CD8-positive, alpha-beta memory T cell (primary cell): ENCODE measurements around the gene MAPK4. TPM values are rescaled to one million over a fixed set of nuclear protein-coding genes. Genes with fewer than 3 reads are reported as not detected.

Source experiments
- CTCF ChIA-PET: fragments of 350-600 bp; sonication (Branson Sonifier 250); formaldehyde crosslinking; loops from one replicate; lab custom pipeline; 2021; ENCODE audit warnings: antibody characterized with exemption; lab: Charles Lee
- POLR2A ChIA-PET: fragments of 350-600 bp; sonication (Branson Sonifier 250); formaldehyde crosslinking; loops from one replicate; lab custom pipeline; 2021; ENCODE audit warnings: antibody characterized with exemption; lab: Charles Lee
- DNase-seq, 5 donors: peaks; one replicate each; pipeline versions ENCODE4 v3.0.0 to v3.0.0-alpha.2; 2020 to 2022; ENCODE audit warnings: mixed read lengths in 1 of 5
- H3K27ac ChIP-seq: one replicate; pipeline ENCODE4 v1.7.0; 2013; ENCODE audit warnings: low read depth, mild to moderate bottlenecking, low read length, moderate library complexity
- H3K27me3 ChIP-seq: 2 replicates; pipeline ENCODE4 v1.7.0; 2013; ENCODE audit warnings: low read length, mild to moderate bottlenecking; ENCODE audit not compliant: insufficient read depth, poor library complexity, severe bottlenecking
- H3K36me3 ChIP-seq: 2 replicates; pipeline ENCODE4 v1.7.0; 2013; ENCODE audit warnings: mild to moderate bottlenecking, low read length, moderate library complexity; ENCODE audit not compliant: insufficient read depth
- H3K4me1 ChIP-seq: 2 replicates; pipeline ENCODE4 v1.7.0; 2013; ENCODE audit warnings: mild to moderate bottlenecking, low read length, moderate library complexity; ENCODE audit not compliant: insufficient read depth
- H3K4me3 ChIP-seq: 2 replicates; pipeline ENCODE4 v1.7.0; 2013; ENCODE audit warnings: mild to moderate bottlenecking, low read length
- H3K9me3 ChIP-seq: 2 replicates; pipeline ENCODE4 v1.7.0; 2013; ENCODE audit warnings: mild to moderate bottlenecking, low read length
- H3K27ac Mint-ChIP-seq, 8 donors: one replicate each; pipeline ENCODE4 v1.8.0; 2020 to 2021; ENCODE audit warnings: mixed read lengths in 8 of 8, mild to moderate bottlenecking in 6 of 8, inconsistent platforms in 3 of 8, moderate library complexity in 3 of 8
- H3K27me3 Mint-ChIP-seq, 2 donors: one replicate each; pipeline ENCODE4 v1.8.0; 2020 to 2021; ENCODE audit warnings: mixed read lengths in 2 of 2, mild to moderate bottlenecking in 1 of 2, moderate library complexity in 1 of 2
- H3K36me3 Mint-ChIP-seq, 3 donors: one replicate each; pipeline ENCODE4 v1.8.0; 2020 to 2021; ENCODE audit warnings: mixed read lengths in 3 of 3, inconsistent platforms in 1 of 3, mild to moderate bottlenecking in 1 of 3
- H3K4me1 Mint-ChIP-seq, 3 donors: one replicate each; pipeline ENCODE4 v1.8.0; 2020 to 2021; ENCODE audit warnings: mixed read lengths in 3 of 3, inconsistent platforms in 1 of 3, mild to moderate bottlenecking in 1 of 3
- H3K4me3 Mint-ChIP-seq, 7 donors: one replicate each; pipeline ENCODE4 v1.8.0; 2020 to 2021; ENCODE audit warnings: mixed read lengths in 7 of 7, mild to moderate bottlenecking in 6 of 7, moderate library complexity in 4 of 7, inconsistent platforms in 2 of 7
- H3K9me3 Mint-ChIP-seq, 5 donors: one replicate each; pipeline ENCODE4 v1.8.0; 2020 to 2022; ENCODE audit warnings: mixed read lengths in 5 of 5, mild to moderate bottlenecking in 3 of 5, moderate library complexity in 2 of 5, inconsistent platforms in 1 of 5
- polyA plus RNA-seq: library from polyadenylated mRNA; unstranded; fragments of 300-500 nt; fragmentation: Illumina TruSeq; gene quantifications from one replicate; pipeline ENCODE4 v1.2.3, GENCODE V29; 2021
- total RNA-seq, 2 experiments: library from RNA; stranded (reverse); gene quantifications; one replicate each; pipeline ENCODE4 v1.2.3, GENCODE V29; 2021

The MAPK4 gene
- total and polyA plus RNA-seq, 3 experiments from 2014 or later, result not detected

DNA sequence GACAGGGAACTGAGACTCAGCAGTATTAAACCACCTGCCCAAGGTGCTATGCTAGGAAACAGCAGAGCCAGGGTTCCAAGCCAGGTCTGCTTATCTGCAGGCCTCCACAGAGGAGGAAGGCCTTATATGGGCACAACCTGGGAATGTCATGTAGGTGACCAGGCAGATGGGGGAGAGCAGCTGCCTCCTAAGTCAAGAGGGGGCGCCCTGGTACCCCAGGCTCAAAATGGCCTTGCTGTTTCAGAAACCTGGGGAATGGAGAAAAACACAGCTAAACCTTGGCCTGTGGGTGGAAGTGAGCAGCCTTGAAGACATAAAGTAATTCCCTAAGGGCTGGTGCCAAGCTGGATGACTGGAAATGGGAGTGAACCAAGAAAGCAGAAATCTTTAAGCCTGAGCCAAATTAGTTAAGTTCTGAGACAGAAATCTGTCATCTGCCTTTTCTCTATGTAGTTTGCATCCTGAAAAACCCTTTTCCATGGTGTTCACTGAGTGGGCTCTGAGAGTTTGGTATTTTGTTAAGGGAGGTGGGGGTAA, 79.1 kb downstream of the MAPK4 start:
- ChIA-PET POLR2A (no interaction called here), CTCF (no interaction called here)
- Mint-ChIP-seq H3K4me3 (no peak overlapping the region), H3K9me3 (peaks cover 0 to 1% (median 0%) of the 10 kb centered on the region in 5 donors), H3K36me3 (no peaks in the 10 kb centered on the region), H3K4me1 (no peaks in the 10 kb centered on the region), H3K27me3 (peaks cover 0 to 11% of the 10 kb centered on the region in 2 donors), H3K27ac (peak overlapping the region in 1 of 8 donors; percentile 9)
- H3K4me3 ChIP-seq, result no peak overlapping the region
- no peaks in the 10 kb centered on the region for H3K27me3 ChIP-seq
- H3K9me3 ChIP-seq, result no peaks in the 10 kb centered on the region
- no peak for DNase-seq
- H3K36me3 ChIP-seq, result no peaks in the 10 kb centered on the region
- H3K4me1 ChIP-seq, result no peaks in the 10 kb centered on the region
- H3K27ac ChIP-seq, result no peak overlapping the region

DNA sequence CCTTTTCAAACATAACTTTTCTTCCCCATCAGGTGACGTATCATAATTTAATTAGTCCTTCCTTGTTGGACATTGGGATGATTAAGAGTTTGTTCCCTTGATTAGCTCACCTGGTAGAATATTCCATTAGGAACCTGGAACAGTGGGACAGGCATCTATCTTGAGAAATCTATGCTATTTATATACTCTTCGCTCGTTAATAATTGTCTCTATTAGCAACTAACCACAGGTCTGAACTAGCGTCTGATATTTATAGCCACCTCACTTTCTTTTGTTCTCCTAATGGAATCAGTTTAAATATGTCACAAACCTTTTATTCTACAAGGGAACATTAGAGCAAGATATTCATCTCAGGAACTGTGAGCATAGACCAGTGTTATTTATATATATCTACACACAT, 79.8 kb downstream of the MAPK4 start:
- no peaks in the 10 kb centered on the region for H3K36me3 ChIP-seq
- H3K9me3 ChIP-seq, result no peaks in the 10 kb centered on the region
- Mint-ChIP-seq H3K9me3 (peaks cover 0 to 1% (median 0%) of the 10 kb centered on the region in 5 donors), H3K27me3 (peaks cover 0 to 11% of the 10 kb centered on the region in 2 donors), H3K36me3 (no peaks in the 10 kb centered on the region), H3K27ac (no peak overlapping the region), H3K4me3 (no peak overlapping the region), H3K4me1 (no peaks in the 10 kb centered on the region)
- POLR2A ChIA-PET, result no interaction called here
- H3K4me3 ChIP-seq, result no peak overlapping the region
- CTCF ChIA-PET, result no interaction called here
- no peaks in the 10 kb centered on the region for H3K4me1 ChIP-seq
- no peaks in the 10 kb centered on the region for H3K27me3 ChIP-seq
- no peak for DNase-seq
- H3K27ac ChIP-seq, result no peak overlapping the region

- no peak overlapping the region for H3K4me3 ChIP-seq
- no peaks in the 10 kb centered on the region for H3K9me3 ChIP-seq
- no peak overlapping the region for H3K27ac ChIP-seq
- Mint-ChIP-seq H3K4me1 (no peaks in the 10 kb centered on the region), H3K9me3 (peaks cover 0 to 1% (median 0%) of the 10 kb centered on the region in 5 donors), H3K27ac (no peak overlapping the region), H3K27me3 (peaks cover 0 to 3% of the 10 kb centered on the region in 2 donors), H3K4me3 (no peak overlapping the region), H3K36me3 (no peaks in the 10 kb centered on the region)
- ChIA-PET CTCF (no interaction called here), POLR2A (no interaction called here)
- no peaks in the 10 kb centered on the region for H3K4me1 ChIP-seq
- no peak for DNase-seq
- H3K36me3 ChIP-seq, result no peaks in the 10 kb centered on the region
- no peaks in the 10 kb centered on the region for H3K27me3 ChIP-seq
These were observed 82.6 kb downstream of the MAPK4 start for GRCh38 chr18:50642439-50642838.

GRCh38 chr18:50644146-50644545, 84.3 kb downstream of the MAPK4 start:
- H3K27ac ChIP-seq, result no peak overlapping the region
- no peak overlapping the region for H3K4me3 ChIP-seq
- no peaks in the 10 kb centered on the region for H3K4me1 Mint-ChIP-seq
- no peak overlapping the region for H3K27ac Mint-ChIP-seq
- H3K27me3 ChIP-seq, result no peaks in the 10 kb centered on the region
- H3K27me3 Mint-ChIP-seq, result peaks cover 0 to 3% of the 10 kb centered on the region in 2 donors
- peaks cover 0 to 1% (median 0%) of the 10 kb centered on the region in 5 donors for H3K9me3 Mint-ChIP-seq
- POLR2A ChIA-PET, result no interaction called here
- H3K4me3 Mint-ChIP-seq, result no peak overlapping the region
- CTCF ChIA-PET, result no interaction called here
- H3K36me3 Mint-ChIP-seq, result no peaks in the 10 kb centered on the region
- no peaks in the 10 kb centered on the region for H3K4me1 ChIP-seq
- no peaks in the 10 kb centered on the region for H3K36me3 ChIP-seq
- H3K9me3 ChIP-seq, result no peaks in the 10 kb centered on the region
- DNase-seq, result no peak

DNA sequence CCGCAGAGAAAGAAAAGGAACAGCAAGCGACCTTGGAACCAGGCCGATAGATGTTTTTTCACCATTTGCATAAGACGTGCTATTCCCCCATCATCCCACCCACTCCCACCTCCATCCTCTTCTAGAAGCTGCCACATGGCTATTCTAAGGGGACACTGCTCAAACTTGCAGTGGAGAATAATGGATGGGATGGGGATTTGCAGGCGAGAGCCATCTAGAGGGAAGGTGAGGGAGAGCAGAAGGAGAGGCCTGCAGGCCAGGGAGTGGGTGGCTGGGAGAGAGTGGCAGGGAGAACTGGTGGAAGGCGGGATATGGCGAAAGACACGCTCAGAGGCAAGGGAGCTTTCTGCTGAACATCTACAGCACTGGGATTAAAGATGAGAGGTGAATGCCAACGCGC, 84.9 kb downstream of the MAPK4 start:
- no peaks in the 10 kb centered on the region for H3K27me3 ChIP-seq
- no peaks in the 10 kb centered on the region for H3K36me3 ChIP-seq
- H3K4me1 ChIP-seq, result no peaks in the 10 kb centered on the region
- DNase-seq, result no peak
- H3K27me3 Mint-ChIP-seq, result peaks cover 0 to 3% of the 10 kb centered on the region in 2 donors
- no peaks in the 10 kb centered on the region for H3K9me3 ChIP-seq
- H3K4me3 Mint-ChIP-seq, result no peak overlapping the region
- POLR2A ChIA-PET, result no interaction called here
- H3K9me3 Mint-ChIP-seq, result peaks cover 0 to 1% (median 0%) of the 10 kb centered on the region in 5 donors
- CTCF ChIA-PET, result no interaction called here
- H3K4me3 ChIP-seq, result no peak overlapping the region
- H3K4me1 Mint-ChIP-seq, result no peaks in the 10 kb centered on the region
- H3K27ac Mint-ChIP-seq, result no peak overlapping the region
- H3K36me3 Mint-ChIP-seq, result no peaks in the 10 kb centered on the region
- no peak overlapping the region for H3K27ac ChIP-seq

GRCh38 chr18:50647237-50647636, 87.3 kb downstream of the MAPK4 start:
- ChIA-PET POLR2A (no interaction called here), CTCF (no interaction called here)
- Histone ChIP-seq H3K4me3 (no peak overlapping the region), H3K36me3 (no peaks in the 10 kb centered on the region), H3K27ac (no peak overlapping the region), H3K9me3 (no peaks in the 10 kb centered on the region), H3K27me3 (no peaks in the 10 kb centered on the region), H3K4me1 (no peaks in the 10 kb centered on the region)
- Mint-ChIP-seq H3K4me1 (no peaks in the 10 kb centered on the region), H3K9me3 (peaks cover 0 to 1% (median 0%) of the 10 kb centered on the region in 5 donors), H3K4me3 (no peak overlapping the region), H3K36me3 (no peaks in the 10 kb centered on the region), H3K27me3 (peaks cover 0 to 3% of the 10 kb centered on the region in 2 donors), H3K27ac (no peak overlapping the region)
- DNase-seq, result no peak

DNA sequence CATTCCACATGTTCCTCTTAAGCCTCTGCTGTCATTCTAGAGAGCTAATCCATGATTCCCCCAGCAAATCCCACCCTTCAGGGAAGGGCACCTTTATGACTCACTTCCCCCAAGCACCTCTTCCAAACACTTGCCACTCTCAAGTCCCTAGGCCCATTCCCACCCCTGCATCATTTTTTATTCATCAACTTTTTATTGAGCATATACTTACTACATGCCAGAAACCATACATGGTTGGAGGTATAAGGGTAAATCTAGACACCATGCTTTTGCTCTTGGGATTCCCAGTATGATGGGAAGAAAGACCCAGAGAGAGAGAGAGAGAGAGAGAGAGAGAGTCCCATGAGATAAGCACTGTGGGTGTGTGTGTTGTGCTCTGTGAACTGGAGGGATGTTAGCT, 87.9 kb downstream of the MAPK4 start:
- Histone ChIP-seq H3K27me3 (no peaks in the 10 kb centered on the region), H3K4me3 (no peak overlapping the region), H3K4me1 (no peaks in the 10 kb centered on the region), H3K9me3 (no peaks in the 10 kb centered on the region), H3K36me3 (no peaks in the 10 kb centered on the region), H3K27ac (no peak overlapping the region)
- POLR2A ChIA-PET, result no interaction called here
- H3K4me3 Mint-ChIP-seq, result no peak overlapping the region
- no peaks in the 10 kb centered on the region for H3K4me1 Mint-ChIP-seq
- no peak overlapping the region for H3K27ac Mint-ChIP-seq
- H3K36me3 Mint-ChIP-seq, result no peaks in the 10 kb centered on the region
- H3K9me3 Mint-ChIP-seq, result peaks cover 0 to 1% (median 0%) of the 10 kb centered on the region in 5 donors
- no peak for DNase-seq
- H3K27me3 Mint-ChIP-seq, result peaks cover 3 to 4% of the 10 kb centered on the region in 2 donors
- CTCF ChIA-PET, result no interaction called here

DNA sequence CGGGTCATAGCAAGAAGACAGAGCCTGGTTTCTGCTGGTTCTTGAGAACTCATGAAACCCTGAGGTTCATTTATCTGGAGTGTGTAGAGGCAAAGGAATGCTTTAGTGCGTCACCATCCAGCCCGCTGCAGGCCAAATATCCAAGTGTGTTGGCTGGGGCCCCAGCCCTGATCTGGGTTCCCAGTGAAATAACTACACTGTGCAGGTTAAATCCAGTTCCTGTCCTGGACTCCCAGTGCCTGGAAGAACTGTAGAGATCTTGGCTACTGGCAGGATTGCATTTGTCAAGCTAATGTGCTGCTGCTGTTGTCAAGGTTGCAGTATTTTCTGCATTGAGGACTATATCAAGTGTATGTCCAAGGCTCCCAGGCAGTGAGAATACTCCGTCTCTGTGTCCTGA, 89.9 kb downstream of the MAPK4 start:
- Mint-ChIP-seq H3K36me3 (no peaks in the 10 kb centered on the region), H3K27me3 (peaks cover 4 to 8% of the 10 kb centered on the region in 2 donors), H3K27ac (no peak overlapping the region), H3K9me3 (no peaks in the 10 kb centered on the region), H3K4me1 (no peaks in the 10 kb centered on the region), H3K4me3 (no peak overlapping the region)
- Histone ChIP-seq H3K4me3 (no peak overlapping the region), H3K27ac (no peak overlapping the region), H3K9me3 (no peaks in the 10 kb centered on the region), H3K36me3 (no peaks in the 10 kb centered on the region), H3K4me1 (no peaks in the 10 kb centered on the region), H3K27me3 (no peaks in the 10 kb centered on the region)
- CTCF ChIA-PET, result no interaction called here
- no peak for DNase-seq
- POLR2A ChIA-PET, result no interaction called here
